Measurements from ENCODE around the gene AREL1.
"Not testable (repeated sequence)": the region's sequence is repeated elsewhere in the genome, so short reads cannot be mapped to it uniquely, and the experiment has no call there.

AREL1 gene, protein sequence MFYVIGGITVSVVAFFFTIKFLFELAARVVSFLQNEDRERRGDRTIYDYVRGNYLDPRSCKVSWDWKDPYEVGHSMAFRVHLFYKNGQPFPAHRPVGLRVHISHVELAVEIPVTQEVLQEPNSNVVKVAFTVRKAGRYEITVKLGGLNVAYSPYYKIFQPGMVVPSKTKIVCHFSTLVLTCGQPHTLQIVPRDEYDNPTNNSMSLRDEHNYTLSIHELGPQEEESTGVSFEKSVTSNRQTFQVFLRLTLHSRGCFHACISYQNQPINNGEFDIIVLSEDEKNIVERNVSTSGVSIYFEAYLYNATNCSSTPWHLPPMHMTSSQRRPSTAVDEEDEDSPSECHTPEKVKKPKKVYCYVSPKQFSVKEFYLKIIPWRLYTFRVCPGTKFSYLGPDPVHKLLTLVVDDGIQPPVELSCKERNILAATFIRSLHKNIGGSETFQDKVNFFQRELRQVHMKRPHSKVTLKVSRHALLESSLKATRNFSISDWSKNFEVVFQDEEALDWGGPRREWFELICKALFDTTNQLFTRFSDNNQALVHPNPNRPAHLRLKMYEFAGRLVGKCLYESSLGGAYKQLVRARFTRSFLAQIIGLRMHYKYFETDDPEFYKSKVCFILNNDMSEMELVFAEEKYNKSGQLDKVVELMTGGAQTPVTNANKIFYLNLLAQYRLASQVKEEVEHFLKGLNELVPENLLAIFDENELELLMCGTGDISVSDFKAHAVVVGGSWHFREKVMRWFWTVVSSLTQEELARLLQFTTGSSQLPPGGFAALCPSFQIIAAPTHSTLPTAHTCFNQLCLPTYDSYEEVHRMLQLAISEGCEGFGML

GRCh38 chr14:74712499-74713394, at the start of gene AREL1, which contains the start of gene FCF1:
Gene AREL1, minus strand, starts transcription at chr14:74713080. Its CDS starts 27,465 bp downstream, at chr14:74685615.
Gene FCF1, plus strand, starts transcription at chr14:74713144. Its CDS starts 54 bp downstream, at chr14:74713198.
- DNase-seq, result no peak

DNA sequence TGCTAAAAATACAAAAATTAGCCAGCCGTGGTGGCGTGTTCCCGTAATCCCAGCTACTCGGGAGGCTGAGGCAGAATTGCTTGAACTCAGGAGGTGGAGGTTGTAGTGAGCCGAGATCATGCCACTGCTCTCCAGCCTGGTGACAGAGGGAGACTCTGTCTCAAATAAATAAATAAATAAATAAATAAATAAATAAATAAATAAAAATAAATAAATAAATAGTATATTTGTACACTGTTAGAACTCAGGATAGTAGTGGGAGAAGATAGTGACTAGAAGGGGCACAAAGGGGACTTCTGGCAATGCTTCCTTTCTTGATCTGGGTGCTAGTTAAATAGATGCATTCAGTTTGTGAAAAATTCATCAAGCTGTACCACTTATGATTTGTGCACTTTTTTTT, 45.6 kb upstream of the AREL1 start:
- not testable (repeated sequence) for DNase-seq

DNA sequence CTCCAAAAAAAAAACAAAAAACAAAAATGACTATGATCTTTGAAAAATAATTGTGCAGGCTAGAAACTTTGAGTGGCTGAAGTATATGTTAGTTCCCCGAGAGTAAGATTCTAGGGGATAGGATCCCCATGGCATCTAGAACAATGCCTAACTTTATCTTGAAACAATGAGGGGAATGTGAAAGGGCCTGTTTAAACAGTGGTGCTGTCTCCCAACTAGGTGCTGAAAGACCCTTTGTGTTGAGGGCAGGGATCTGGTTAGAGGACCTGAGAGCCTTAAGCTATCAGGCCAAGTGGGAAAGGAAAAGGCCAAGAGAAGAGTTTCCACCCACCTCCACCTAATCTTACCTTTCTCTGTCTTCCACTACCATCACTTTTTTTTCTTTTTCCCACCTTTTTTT, 43.4 kb upstream of the AREL1 start:
- no peak for DNase-seq

DNA sequence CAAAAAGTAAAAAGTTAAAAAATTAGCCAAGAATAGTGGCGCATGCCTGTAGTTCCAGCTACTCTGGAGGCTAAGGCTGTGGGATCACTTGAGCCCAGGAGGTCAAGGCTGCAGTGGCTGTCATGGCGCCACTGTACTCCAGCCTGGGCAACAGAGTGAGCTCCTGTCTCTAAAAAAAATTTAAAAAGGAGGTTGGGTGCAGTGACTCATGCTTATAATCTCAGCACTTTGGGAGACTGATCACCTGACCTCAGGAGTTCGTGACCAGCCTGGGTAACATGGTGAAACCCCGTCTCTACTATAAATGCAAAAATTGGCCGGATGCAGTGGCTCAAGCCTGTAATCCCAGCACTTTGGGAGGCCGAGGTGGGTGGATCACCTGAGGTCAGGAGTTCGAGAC, 42.0 kb upstream of the AREL1 start:
- no peak for DNase-seq

DNA sequence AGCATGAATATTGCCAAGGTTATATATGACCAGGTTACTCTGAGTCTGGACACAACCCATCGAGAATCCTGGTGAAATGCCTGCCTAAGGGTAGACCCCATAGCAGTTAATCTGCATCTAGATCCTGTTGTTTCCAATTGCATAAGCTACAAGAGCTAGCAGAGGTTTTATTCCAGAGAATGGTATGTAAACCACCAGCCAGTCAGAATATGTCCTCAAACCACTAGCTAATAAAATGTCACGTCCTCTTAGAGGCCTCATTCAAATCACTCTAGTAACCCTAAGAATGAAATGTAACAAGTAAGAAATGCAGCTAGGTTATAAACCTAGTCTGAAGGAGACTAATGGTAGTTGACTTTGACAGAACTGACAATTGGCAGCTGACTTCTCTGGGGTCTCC, 41.3 kb upstream of the AREL1 start:
- no peak for DNase-seq

DNA sequence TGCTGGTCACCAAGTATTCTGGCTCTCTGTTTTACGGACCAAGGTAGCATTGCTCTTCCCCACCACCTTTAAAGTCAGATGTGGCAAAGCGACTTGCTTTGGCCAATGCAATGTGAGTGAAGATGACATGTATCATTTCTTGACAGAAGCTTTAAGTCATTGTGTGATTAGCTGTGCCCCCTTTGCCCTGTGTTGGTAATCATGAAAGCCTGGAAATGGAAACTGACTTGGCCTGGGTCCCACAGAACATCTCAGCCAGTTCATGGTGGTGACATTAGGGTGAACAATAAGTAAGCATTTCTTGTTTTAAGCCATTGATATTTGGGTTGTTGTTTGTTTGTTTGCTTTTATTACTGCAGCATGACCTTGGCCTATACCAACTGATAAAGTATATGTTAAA, 34.4 kb upstream of the AREL1 start:
- DNase-seq, result no peak

- DNase-seq, result no peak
Measured at GRCh38 chr14:74739293-74740030, 26.6 kb upstream of the AREL1 start.

- no peak for DNase-seq
Measured at GRCh38 chr14:74737753-74738325, 25.0 kb upstream of the AREL1 start.

- no peak for DNase-seq
Measured at GRCh38 chr14:74735125-74735524, 22.2 kb upstream of the AREL1 start.

- DNase-seq, result peak; percentile 64
Measured at GRCh38 chr14:74733221-74733620, 20.3 kb upstream of the AREL1 start.

DNA sequence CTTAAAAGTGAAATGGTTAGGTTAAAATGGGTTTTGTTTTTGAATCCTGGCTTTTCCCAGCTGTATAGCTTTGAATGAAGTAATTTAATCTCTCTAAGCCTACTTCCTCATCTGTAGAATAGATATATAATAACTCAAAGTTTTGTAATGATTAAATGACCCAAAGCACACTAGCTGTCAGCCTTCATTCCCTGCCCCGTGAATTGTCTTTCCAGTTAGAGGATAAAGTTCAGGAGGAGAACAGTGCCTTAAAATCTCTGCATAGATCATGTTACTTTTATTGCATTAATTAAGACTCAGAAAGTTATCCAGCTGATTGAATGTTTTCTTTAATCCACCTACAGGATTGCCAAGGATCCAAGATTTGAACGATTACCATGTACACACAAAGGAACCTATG, 19.5 kb upstream of the AREL1 start:
- DNase-seq, result no peak

DNA sequence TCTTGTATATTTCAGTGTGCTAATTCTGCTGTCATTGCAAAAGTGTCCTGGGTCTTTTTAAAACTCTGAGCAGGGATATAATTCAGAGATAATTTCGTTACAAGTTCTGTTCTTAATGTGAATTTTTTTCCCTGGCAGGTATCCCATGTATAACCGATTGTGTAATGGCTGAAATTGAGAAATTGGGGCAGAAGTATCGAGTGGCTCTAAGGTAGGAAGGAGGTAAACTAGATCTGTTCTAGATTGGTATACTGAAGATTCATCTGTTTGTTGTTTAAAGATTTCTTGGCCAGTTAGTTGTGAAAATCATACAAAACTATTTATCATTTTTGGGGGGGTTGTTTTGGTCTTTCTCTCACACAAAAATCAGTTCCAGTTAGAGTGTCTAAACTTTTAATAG, 10.3 kb upstream of the AREL1 start:
- no peak for DNase-seq

- no peak for DNase-seq
Measured at GRCh38 chr14:74720526-74720925, 7.6 kb upstream of the AREL1 start.

DNA sequence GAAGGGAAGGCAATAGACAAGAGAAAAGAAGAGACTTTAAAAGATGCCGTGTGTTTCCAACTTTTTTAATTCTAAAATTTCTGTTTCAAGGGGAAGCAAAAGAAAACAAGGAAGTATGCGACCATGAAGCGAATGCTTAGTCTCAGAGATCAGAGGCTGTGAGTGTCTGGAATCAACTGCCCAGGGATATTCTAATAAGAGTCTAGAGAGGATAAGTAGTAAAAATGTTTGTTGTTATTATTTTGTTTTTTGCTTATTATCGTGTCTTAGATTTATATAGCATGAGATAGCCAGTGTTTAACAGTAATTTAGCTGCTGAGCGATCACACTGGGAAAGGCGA, 485 bp upstream of the AREL1 start:
- no peak for DNase-seq

GRCh38 chr14:74711651-74712050, 1.2 kb downstream of the AREL1 start:
- no peak for DNase-seq

GRCh38 chr14:74710480-74710879, 2.4 kb downstream of the AREL1 start:
- no peak for DNase-seq

DNA sequence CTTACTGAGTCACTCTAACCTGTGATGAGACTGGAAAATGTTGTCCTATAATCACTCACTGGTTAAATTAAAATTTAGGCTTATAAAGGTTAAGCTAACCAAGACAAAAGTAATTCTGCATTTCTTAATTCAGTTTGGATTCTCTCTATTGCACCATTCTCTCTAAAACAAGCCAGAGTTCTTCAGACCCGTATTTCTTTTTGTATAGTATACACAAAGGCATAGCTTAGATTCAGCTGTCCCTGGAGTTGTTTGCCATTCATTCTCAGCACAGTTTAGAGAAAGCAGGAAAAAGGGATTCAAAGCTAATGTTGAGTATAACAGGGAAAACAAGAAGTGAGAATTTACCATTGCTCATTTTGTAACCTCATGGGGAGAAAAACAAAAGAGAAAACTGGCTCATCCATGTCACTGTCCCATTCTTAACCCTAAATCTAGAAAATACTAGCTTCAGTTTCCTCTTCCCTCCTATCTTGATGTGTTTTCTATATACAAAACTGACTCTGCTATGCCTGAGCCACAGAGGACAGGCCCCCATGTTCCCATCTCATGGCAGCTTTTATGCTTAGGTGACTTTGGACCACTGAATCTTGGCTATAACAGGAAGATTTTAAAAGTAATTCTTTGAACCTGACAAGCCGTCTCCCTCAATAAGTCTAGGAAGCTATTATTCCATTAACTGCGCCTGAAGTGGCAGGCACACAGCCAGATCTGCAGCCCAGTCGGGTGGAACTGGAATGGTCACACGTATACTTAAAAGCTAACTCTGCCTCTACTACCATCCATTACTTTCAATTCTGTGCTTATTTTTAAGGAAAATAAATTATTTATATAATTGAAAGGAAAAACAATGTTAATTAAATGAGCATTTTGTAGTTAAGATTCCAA, 7.0 kb downstream of the AREL1 start:
- DNase-seq, result peak; percentile 55

- DNase-seq, result no peak
Measured at GRCh38 chr14:74704656-74705055, 8.2 kb downstream of the AREL1 start.

- no peak for DNase-seq
Measured at GRCh38 chr14:74703043-74703442, 9.8 kb downstream of the AREL1 start.

DNA sequence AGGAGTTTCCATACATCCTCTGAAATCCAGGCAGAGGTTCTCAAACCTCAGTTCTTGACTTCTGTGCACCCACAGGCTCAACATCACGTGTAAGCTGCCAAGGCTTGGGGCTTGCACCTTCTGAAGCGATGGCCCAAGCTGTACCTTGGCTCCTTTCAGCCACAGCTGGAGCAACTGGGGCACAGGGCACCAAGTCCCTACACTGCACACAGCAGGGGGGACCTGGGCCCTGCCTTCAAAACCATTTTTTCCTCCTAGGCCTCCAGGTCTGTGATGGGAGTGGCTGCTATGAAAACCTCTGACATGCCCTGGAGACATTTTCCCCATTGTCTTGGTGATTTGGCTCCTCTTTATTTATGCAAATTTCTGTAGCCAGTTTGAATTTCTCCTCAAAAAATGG, 10.6 kb downstream of the AREL1 start:
- DNase-seq, result no peak

DNA sequence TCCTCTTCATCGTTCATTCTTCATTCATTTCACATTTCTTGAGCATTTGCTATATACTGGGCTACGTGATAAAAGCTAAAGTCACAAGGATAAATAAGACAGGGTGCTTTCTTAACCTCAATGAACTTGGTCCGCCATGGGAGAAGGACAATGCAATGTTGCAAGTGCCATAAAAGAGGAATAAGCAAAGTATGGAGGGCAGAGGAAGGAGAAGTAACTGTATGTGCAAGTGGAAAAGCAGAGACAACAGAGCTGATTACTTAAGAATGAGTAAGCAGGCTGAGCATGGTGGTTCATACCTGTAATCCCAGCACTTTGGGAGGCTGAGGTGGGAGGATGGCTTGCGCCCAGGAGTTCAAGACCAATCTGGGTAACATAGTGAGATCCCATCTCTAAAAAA, 14.4 kb downstream of the AREL1 start:
- no peak for DNase-seq

Data from NCI-H2171 treated with DMSO at 0.1 percent for 48 hours (cell line).